GM19099 (cell line): ENCODE results near the gene RAB35.

ENCODE experiments used
- POLR2A ChIP-seq: IDR thresholded peaks from 3 replicates; pipeline ENCODE4 v1.6.1; 2011; ENCODE audit warnings: low read depth; ENCODE audit not compliant: insufficient read length; ENCODE audit errors: extremely low read depth

The RAB35 gene

DNA sequence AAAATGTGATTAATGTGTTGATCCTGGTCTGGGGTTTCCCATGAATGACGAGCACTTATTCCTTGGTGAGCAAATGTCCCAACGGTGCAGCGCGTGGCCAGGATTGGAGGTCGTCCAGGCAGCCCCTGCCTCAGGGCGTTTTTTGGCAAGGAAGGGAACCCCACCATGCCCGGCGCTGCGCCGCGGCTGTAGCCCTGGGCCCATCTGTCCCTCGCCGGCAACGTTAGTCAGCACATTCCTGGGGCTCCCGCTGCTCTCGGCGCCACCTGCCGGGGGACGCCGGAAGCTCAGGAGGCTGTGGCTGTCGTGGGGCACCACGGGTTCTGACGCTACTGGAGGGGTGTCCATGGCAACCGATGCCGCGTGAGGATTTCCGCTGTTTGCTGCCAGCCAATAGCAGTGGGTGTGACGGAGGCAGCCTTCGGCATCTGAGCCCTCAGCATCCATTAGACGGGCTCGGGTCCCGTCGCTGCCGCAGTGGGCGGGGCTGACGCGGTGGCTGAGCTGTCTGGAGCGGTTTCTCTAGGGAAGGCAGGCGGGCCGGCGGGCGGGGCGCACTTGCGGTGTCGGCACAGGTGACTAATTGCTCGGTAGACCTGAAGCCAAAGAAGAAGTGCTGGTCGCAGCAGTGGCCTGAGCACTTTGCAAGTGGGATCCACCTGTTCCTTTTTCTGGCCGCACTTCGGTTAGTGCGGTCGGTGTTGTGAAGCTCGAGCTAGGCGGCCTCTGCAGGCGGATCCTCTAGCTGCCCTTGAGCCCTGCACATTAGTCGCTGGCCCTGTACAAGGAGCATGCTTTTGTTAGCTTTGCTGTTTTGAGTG lies 29.5 kb downstream of the RAB35 start:
- peak; percentile 52 for TF ChIP-seq POLR2A

DNA sequence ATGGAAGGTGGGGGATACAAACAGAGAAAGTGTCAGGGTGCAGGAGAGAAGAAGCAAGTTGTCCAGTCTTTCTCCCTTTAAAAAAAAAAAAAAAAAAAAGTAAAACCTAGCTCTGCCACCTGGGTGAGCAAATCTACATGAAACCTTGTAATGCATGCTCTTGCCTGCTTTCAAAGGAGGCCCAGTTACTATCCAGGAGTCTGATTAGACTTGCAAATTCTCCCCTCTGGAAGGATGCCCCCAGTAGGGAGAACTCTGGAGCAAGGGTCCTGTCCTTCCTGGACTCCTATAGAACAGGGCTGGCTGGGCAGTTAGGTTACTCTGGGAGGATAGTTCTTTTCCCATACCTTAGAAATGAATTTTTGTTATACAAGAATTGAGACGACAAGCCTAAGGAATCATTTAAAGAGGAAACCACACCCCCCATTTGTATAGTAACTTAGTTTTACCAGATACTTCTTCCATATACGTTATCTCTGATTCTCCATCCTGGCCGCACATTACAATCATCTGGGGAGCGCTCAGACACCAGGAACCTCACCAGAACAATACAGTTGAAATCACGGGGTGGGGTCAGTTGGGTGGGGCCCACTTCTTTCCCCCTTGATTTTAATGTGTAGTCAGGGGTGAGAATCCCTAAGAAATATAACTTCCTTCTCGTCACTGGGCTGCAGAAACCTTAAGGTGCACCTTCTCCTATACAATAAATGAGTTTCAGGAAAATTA lies 30.5 kb downstream of the RAB35 start:
- no peak for TF ChIP-seq POLR2A

DNA sequence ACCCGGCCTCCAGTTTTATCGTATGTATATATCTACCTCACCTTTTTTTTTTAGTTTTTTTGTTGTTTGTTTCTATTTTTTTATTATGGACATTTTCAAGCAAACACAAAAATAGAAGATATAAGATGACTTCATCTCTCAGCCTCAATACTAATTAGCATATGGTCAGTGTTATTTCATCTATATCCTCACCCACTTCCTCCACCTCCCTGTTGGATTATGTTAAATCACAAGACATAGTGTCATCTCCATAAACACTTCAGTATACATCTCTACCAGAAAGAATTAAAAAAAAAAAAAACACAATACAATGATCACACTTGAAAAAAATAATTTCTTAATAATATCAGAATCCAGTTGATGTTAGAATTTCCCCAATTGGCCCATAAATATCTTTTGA lies 34.9 kb downstream of the RAB35 start:
- TF ChIP-seq POLR2A, result no peak

DNA sequence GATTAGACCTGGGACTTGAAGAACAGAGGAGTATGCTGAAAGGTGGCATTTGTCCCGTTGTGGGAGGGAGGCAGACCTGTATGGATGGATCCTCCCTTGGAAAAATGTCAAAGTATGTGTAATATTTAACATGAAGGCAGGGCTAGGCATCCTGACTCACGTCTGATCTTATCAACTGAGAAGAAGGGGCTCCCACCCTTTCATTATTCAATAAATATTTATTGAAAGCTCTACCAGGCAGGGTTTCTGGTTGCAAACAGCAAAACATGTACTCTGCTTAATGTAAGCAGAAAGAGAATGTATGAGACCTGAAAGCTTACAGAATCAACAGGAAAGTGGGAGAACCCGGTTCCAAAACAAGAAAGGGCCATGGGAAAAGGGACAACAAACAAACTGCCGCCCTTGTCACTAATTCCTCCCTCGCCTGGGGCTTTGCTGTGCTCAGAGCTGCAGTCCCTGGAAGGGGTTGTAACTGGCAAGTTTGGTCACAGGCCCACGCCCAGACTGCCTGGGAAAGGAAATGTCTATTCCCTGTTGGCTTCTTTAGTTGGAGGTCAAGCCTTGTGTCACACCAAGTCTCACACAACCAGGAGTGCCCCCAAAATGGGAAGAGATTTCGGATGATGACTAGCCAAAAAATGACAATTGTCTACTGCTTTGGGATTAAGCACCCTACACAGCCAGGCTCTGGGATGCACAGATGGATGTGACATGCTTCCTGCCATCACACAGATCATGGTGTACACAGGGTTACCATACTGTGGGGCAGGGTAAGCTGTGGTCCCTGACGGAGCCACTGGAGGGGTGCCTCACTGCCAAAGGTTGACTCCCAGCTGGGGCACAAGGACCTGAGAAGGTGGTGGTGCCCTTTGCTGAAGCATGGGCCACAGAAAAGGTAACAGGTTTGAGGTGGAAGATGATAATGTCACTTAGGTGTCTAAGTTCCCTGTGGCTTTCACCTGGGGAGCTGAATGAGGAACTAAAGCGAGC lies 36.8 kb downstream of the RAB35 start:
- no peak for TF ChIP-seq POLR2A

DNA sequence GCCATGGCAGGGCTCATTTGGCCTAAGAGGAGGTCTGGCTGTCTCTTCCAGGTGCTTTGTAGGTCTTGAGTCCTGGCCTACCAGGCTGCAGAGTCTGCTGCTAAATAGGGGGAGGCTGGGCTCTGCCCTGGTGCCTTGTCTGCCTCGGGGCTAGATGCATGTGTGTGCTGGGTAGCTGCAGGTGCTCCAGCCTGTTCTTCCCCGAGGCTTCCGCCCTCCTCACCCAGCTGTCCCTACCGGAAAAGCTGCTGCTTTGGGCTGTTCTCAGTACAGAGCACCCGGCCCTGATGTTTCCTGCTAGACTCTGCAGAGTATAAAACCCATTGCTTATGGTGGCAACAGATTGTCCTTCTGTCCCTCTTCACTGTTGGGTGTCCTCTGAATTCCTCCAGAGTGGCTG lies 37.7 kb downstream of the RAB35 start:
- TF ChIP-seq POLR2A, result no peak

DNA sequence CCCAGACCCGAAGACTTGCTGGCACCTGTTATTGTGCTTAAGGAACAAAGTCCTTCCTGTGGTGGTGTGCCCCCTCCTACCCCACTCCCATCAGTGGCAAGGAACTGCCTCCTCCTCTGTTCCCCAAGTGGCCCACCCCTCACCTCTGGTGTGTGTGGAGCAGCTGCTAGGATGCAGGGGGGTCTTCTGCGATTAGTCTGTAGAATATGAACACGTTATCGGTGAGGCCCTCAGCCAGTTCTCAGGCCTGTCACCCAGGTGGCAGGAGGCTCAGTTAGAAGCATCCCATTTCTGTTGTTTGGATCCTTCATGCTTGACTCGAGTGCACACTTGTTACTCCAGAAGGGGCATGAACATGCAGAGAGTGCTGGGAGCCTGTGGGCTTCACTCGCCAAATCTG lies 39.3 kb downstream of the RAB35 start:
- no peak for TF ChIP-seq POLR2A

DNA sequence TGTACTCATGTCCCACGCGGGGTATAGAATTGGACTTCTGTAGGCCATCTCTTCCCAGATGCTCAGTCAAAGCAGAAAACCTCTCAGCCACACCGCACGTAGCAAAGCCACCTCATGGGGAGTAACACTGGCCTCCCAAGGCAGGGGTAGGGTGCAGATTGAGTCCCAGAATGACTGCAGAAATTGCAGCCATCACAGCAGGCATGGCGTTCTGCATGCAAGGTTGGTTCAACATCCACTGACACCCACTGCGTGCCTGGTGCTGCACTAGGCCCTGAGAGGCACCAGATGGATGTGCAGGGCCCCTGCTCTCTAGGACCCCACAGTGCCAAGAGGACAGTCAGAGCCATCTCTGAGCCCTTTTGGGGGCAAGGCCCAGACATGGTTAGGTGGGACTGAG lies 39.9 kb downstream of the RAB35 start:
- no peak for TF ChIP-seq POLR2A

DNA sequence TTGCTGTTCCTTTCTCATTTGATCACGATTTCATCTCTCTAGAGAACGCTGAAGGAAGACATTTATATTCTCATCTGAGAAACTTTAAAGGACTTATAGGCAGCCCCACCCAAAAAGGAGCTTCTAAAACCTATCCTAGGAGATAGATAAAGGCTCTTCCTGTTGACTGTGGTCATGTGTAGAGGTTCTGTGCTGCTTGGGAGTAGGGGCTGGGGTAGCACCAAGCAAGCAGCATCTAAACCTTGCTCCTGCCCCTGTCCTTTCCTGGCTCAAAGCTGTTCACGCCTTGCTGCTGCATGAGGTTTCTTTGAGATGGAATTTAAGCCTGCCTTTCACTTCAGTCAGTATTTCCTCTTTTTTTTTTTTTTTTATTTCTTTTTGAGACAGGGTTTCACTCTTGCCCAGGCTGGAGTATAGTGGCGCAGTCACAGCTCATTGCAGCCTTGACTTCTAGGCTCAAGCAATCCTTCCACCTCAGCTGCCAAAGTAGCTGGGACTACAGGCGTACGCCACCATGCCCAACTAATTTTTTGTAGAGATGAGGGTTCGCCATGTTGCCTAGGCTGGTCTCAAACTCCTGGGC lies 41.4 kb downstream of the RAB35 start:
- no peak for TF ChIP-seq POLR2A

DNA sequence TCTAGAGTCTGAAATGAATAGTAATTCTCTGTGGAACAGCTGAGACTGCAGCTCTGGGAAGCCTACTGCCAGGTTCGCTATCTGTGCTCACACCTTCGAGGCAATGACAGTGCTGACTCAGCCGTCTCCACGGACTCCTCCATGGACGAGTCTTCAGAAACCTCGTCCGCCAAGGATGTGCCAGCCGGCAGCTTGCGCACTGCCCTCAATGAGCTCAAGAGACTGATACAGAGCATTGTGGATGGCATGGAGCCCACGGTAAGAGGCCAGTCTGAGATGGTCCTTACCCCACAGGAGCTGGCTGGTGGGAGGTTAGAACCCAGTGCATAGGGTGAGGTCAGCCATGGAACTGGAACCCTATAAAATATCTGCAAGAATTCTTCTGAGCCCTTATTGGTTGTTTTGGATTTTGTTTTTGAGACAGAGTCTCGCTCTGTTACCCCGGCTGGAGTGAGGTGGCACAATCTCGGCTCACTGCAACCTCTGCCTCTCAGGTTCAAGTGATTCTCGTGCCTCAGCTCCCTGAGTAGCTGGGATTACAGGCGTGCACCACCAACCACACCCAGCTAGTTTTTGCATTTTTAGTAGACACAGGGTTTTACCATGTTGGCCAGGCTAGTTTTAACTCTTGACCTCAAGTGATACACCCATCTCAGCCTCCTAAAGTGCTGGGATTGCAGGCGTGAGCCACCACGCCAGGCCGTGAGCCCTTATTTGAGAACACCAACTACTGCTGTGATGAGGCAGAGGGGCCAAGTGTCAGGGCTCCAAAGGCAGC lies 43.9 kb downstream of the RAB35 start:
- TF ChIP-seq POLR2A, result no peak

DNA sequence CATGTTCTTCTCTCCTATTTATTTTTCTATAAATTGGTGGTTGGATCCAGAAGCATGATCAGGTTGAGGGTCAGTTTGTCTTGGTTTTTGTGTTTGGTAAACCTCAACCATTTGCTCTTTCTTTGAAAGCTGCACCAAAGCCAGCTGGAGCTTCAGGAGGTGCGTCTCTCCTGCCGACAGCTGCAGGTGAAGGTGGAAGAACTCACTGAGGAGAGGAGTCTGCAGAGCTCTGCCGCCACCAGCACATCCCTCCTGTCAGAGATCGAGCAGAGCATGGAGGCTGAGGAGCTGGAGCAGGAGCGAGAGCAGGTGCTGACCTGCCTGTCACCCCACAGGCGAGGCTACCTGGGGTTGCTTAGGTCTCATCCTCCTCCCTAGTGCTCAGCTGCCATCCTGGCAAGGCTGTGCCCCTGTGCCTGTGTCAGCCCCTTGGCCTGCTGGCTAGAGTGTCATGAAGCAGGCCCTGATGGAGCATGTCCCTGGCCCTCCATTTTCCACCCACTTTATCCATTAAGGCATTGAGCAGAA lies 45.0 kb downstream of the RAB35 start:
- no peak for TF ChIP-seq POLR2A

DNA sequence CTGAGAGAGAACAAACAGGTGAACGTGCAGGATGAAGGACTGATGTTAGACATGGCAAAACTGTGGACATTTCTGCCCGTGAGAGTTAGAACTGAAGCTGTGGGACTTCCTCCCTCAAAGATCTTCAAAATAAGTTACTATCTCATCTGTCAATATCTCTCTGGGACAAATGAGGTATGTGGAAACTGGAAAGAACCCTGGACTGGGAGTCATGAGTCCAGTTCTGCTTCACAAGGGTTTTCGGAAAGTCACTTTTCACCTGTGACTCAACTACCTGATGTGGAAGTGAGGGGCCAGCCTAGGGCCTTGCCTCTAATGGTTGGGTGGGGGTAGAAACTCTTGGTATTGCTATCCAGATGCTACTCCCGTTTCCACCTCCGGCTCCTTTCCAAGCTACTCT lies 47.3 kb downstream of the RAB35 start:
- no peak for TF ChIP-seq POLR2A

DNA sequence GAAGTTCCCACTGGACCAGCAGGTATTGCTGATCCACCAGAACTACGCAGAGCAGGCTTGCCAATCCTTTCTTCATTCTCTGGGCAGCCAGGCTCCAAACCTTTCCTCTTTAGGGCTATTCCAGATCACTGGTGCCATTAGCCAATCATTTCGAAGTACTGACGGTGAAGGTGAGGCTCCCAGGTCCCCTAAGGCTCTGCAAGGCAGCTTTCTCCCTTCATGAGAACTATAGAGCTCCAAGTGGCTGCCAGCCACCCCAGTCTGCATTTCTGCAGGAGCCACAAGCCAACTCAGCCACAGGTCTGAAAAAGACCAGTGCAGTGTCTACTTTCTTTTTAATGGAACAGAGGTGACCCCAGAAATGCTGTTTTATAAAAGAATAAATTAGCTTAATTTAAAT lies 48.7 kb downstream of the RAB35 start:
- no peak for TF ChIP-seq POLR2A

DNA sequence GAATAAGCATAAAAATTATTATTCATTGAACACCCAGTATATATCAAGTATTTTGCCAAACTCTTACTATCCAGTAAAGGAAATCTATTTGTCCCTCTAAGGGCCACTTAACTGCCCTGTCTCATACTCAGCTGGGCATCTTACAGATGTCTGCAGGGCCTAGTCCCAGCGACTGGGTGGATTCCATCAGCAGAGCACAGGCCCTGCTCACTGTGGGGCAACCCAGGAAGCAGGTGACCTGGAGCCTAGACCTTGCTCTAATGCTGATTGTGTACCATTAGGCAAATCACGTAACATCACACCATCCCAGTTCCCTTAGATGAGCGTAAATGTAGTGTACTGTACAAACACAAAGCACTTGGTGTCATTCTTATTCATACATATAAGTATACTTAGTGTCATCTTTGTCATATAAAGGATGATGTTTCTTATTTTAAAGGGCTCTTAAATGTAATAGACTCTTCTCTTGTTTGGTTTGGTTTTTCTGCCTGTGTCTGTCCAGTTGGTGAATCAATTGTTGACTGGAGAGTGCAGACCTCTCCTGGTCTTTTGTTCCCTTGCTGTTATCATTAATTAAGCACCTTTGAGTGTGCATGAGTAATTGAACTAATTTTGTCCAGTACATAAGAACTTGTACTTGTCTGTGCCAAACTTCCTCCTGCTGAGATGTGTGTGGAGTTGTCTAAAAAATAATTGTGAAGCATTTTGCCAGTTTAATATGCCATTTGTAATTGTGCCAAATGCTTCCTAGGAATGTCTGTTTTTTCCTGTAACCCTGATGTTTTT lies 49.3 kb downstream of the RAB35 start:
- TF ChIP-seq POLR2A, result no peak
